SKM-1 treated with dmso at 0.1 percent for 144 hours (cell line): ENCODE results near the gene ZNF446.

Experiments
- DNase-seq: peaks from one replicate; lab custom pipeline; 2025; ENCODE audit not compliant: unreplicated experiment; lab: John Stamatoyannopoulos, UW

ZNF446 gene

DNA sequence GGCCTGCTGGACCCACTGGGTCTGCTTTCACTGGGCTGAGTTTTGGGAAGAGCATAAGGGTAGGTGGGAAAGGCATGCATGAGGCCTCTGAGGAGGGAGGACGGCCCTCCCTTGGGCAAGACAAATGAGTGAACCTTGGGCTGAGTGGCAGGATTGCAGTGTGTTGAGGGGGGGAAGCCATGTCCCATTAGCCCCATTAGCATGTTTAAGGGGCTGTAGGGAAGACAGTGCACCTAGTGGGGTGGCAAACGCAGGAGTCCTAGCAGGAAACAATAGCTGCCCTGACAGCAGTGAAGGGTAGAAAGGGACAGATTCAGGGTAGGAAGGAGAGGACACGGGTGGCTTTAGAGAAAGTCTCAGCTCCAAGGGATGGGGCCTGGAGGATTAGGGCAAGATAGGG lies 46.6 kb downstream of the ZNF446 start:
- DNase-seq: no peak

DNA sequence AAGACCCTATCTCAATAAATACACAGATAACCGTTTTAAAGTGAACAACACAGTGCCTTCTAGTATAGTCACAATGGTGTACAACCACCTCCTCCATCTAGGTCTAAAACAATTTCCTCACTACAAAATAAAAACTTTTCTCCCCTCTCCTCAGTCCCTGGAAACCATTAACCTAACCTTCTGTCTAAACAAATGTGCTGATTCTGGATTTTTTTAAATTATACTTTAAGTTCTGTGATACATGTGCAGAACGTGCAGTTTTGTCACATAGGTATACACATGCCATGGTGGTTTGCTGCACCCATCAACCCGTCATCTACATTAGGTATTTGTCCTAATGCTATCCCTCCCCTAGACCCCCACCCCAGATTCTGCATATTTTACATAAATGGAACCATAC lies 53.3 kb downstream of the ZNF446 start:
- no peak for DNase-seq
